Measurements from ENCODE around the gene PYGM.
A peak's percentile ranks its signal among the peaks of the same experiment; 100 is the strongest.

- TF ChIP-seq CTCF (IDR thresholded peaks at IDR 0.05; ENCODE audit: control extremely low read depth in 1 of 3, insufficient read depth in 1 of 3, low read depth in 1 of 3, low read length in 3 of 3) (no peak), POLR2AphosphoS5 (IDR thresholded peaks at IDR 0.05; ENCODE audit: low read depth, low read length) (0 out of 2 replicates have a peak, but pooled peaks have one; percentile 30), TEAD4 (IDR thresholded peaks at IDR 0.05; ENCODE audit: low read depth, low read length) (no peak), POLR2A (IDR thresholded peaks at IDR 0.05; ENCODE audit: control extremely low read depth in 1 of 2, low read depth in 2 of 2, low read length in 2 of 2) (no peak), CHD2 (IDR thresholded peaks at IDR 0.05; ENCODE audit: low read length) (no peak), SRF (IDR thresholded peaks at IDR 0.05; ENCODE audit: low read depth, low read length) (no peak), SUZ12 (IDR thresholded peaks at IDR 0.05; ENCODE audit: low read length) (no peak)
Measured at GRCh38 chr11:64768300-64768694, 8.5 kb upstream of the PYGM start.
